Hematopoietic multipotent progenitor cell treated with erythropoietin and hydrocortisone succinate and interleukin-3 and kit ligand, for 8 days (in vitro differentiated cells): Measurements from ENCODE around the gene TTC29.

Experiments used
- DNase-seq: peaks from one replicate; pipeline ENCODE4 v3.0.0-alpha.2; 2015

The TTC29 gene

GRCh38 chr4:146945556-146946374 lies at the start of gene TTC29:
Gene TTC29 (minus strand): TSS chr4:146945864. CDS start chr4:146939895, 5,969 bp downstream.
- DNase-seq = peak; percentile 80

GRCh38 chr4:146981651-146982050 lies 36.0 kb upstream of the TTC29 start:
- DNase-seq = no peak

- DNase-seq = no peak
Measured at GRCh38 chr4:146978641-146979040, 33.0 kb upstream of the TTC29 start.

GRCh38 chr4:146976145-146976544 lies 30.5 kb upstream of the TTC29 start:
- DNase-seq = no peak

GRCh38 chr4:146975527-146975926 lies 29.9 kb upstream of the TTC29 start:
- peak; percentile 10 for DNase-seq

- DNase-seq = no peak
Measured at GRCh38 chr4:146975036-146975435, 29.4 kb upstream of the TTC29 start.

- DNase-seq = no peak
Measured at GRCh38 chr4:146972036-146972435, 26.4 kb upstream of the TTC29 start.

- DNase-seq = no peak
Measured at GRCh38 chr4:146969126-146969525, 23.5 kb upstream of the TTC29 start.

GRCh38 chr4:146960634-146961033 lies 15.0 kb upstream of the TTC29 start:
- DNase-seq = no peak

- no peak for DNase-seq
Measured at GRCh38 chr4:146959692-146960091, 14.0 kb upstream of the TTC29 start.

- DNase-seq = no peak
Measured at GRCh38 chr4:146957237-146957636, 11.6 kb upstream of the TTC29 start.

GRCh38 chr4:146952896-146953295 lies 7.2 kb upstream of the TTC29 start:
- no peak for DNase-seq

GRCh38 chr4:146949559-146949958 lies 3.9 kb upstream of the TTC29 start:
- no peak for DNase-seq

GRCh38 chr4:146943691-146944375 lies 1.8 kb downstream of the TTC29 start:
- no peak for DNase-seq

- DNase-seq = no peak
Measured at GRCh38 chr4:146932116-146932515, 13.5 kb downstream of the TTC29 start.

- DNase-seq = no peak
Measured at GRCh38 chr4:146930673-146931072, 15.0 kb downstream of the TTC29 start.

GRCh38 chr4:146927695-146928094 lies 18.0 kb downstream of the TTC29 start:
- no peak for DNase-seq

- DNase-seq = peak; percentile 57
Measured at GRCh38 chr4:146916479-146917076, 29.1 kb downstream of the TTC29 start.

GRCh38 chr4:146915132-146915531 lies 30.5 kb downstream of the TTC29 start:
- no peak for DNase-seq

- no peak for DNase-seq
Measured at GRCh38 chr4:146900295-146900694, 45.4 kb downstream of the TTC29 start.

- DNase-seq = no peak
Measured at GRCh38 chr4:146890301-146890700, 55.4 kb downstream of the TTC29 start.

GRCh38 chr4:146883070-146883469 lies 62.6 kb downstream of the TTC29 start:
- no peak for DNase-seq

- no peak for DNase-seq
Measured at GRCh38 chr4:146857298-146857697, 88.4 kb downstream of the TTC29 start.

- DNase-seq = no peak
Measured at GRCh38 chr4:146855761-146856160, 89.9 kb downstream of the TTC29 start.
